GM21526 (cell line): ENCODE data around the gene APBB1IP.

ENCODE experiments used
- ATAC-seq: cut with Tn5 transposase; IDR thresholded peaks from one replicate; pipeline ENCODE4 v1.9.1; 2021; ENCODE audit warnings: moderate library complexity; ENCODE audit not compliant: unreplicated experiment, low FRiP score

APBB1IP gene

DNA sequence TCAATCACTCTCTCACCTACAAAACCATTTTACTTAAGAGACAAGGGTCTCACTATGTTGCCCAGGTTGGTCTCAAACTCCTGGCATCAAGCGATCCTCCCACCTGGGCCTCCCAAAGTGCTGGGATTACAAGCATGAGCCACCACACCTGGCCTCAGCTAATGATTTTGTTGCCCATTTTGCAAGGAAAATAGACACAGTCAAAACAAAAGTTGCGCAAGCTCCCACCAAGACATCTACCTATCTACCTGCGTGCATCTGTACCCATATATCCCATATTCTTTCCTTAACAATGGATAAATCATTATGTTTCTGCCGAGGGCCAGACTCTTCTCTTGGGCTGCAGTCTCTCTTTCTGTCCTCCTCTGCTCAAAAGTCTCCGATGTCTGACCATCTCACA lies 67.3 kb downstream of the APBB1IP start:
- ATAC-seq = no peak

DNA sequence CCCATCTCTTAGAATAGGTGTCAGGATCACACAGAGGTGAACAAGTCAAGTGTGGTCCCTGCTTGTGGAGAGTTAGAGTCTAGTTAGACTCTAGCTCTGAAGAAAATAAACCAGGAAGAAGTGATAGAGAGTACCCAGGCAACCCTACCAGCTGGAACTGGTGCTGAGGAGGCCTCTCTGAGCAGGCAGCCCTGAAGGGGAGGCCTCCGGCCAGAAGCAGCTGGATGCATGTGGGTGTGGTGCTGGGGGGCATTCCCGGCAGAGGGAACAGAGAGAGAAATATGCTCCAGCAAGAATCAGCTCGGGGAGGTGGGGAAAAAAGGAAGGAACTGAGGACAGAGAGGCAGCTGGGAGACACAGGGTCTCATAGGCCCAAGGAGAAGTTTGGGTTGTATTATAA lies 68.6 kb downstream of the APBB1IP start:
- ATAC-seq = no peak

DNA sequence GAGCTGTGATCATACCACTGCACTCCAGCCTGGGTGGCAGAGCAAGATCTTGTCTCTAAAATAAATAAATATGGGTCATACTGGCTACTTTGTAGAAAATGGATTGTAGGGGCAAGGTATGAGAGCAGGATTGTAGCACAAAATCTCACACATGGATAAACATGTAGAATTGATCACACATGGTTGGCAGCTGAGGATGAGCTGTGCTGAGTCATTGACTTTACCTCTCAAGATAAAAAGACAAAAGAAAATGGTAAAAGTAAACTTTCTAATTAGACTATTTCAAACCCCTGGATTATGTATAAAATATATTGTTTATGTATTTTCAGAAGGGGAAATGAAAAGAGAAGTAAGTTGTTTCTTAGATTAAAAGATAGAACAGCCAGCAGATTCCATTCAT lies 69.3 kb downstream of the APBB1IP start:
- no peak for ATAC-seq

DNA sequence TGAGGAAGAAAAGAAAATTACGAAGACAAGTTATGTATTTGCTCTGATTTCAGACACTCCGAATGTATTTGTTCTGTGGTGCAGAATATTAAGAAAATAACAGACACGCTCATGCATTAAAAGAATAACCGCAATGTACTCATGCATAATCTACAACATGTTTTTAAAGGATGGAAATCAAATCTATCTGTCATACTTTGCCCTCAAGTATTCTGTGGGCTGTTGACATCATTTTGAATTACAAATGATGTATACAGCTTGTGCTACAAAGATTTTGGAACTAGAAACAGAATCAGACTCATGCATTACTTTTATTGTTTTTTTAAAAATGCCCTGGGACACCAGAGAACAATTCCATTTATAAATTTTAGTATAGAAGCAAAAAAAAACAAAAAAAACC lies 69.9 kb downstream of the APBB1IP start:
- ATAC-seq = no peak

DNA sequence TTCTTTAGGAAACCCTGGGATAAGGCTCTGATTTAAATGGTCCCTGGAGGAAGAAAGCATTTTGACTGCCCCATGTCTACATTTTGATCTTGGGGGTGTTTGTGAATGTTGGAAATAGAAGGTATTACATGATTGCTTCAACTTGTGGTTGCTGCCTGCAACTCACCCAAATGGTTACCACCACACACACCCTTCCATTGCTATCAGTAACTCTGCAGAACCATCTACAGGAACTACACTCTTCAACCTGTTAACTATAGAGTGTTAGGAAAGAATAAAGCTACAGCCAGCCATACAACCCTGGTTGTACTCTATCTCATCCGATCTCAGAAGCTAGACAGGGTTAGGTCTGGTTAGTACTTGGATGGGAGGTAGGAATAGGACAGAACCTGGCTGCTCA lies 71.2 kb downstream of the APBB1IP start:
- ATAC-seq = no peak

DNA sequence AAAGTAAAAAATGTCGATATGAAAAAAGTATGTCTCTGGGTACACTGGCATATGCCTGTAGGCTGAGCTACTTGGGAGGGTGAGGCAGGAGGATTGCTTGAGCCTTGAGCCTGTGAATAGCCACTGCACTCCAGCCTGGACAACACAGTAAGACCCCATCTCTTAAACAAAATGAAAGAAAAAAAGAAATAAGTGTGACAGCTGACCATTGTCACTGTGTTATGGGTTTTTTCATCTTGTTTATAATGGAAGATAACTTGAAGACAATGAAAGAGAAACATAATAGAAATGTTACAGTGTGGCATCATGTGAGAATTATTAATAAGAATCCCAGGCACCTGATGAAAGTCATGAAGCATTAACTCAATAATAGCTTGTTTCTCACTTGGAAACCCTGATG lies 75.0 kb downstream of the APBB1IP start:
- ATAC-seq = no peak

DNA sequence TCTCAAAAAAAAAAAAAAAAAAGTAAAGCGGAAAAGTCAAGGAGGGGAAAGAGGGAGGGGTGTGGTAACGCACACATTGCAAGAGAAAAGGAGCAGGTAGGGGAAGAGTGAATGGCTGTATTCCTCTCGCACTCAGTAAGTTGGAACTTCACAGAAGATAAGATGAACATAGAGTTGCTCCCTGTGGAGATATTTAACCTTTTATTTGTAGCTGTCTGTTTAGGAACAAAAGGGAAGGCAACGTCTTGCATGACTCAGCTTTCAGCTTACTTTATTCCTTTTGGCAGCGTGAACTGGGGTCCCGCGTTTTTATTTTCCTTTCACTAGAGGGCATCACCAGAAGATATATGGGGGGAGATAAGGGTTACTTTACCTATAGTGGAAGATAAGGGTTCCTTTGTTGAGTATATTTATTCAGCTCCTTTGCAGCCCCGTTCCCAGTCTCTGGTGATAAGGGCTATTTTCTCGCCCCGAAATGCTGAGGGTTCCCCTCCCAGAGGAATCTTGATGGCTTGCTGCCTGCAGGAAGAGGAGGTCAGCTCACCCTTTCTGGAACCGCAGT lies 78.5 kb downstream of the APBB1IP start:
- no peak for ATAC-seq

DNA sequence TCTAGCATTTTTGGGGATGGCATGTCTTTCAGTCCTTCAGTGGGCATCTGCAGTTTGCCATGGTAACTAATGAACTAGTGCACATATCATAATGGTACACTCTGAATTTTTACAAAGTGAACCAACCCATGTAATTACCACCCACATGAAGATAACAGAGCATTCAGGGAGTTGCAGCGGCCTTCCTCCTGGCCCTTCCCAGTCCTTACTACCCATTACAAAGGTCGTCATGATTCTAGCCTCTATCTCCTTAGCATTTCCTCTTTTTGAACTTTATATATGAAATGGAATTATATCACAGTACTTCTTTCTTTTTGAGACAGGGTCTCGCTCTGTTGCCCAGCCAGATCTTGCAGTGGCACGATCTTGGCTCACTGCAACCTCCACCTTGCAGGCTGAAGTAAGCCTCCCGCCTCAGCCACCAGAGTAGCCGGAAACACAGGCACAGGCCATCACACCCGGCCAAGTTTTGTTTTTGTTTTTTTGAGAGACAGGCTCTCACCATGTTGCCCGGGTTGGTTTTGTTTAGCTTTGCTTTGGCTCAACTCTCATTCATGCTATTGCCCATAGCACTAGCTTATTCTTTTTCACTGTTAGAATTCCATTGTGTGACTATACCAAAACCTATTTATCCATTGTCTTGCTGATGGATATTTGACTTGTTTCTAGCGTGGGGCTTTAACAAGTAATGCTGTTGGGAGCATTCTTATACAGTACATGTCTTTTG lies 79.2 kb downstream of the APBB1IP start:
- no peak for ATAC-seq

DNA sequence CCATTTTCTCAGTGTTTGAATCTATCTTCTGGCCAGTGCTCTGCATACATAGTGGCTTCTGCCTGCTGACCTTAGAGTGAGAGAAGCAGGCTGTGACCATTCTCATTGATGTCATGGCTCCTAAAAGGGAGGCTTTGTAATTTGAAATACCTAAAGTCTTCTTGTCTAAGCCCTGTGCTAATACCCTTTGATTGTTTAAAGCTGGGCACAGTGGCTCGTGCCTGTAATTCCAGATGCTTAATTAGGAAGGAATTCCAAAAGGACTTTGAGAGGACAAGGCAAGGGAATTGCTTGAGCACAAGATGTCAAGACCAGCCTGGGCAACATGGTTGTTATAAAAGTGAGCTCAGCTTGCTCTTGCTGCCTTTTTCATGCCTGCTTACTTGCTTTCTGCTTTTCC lies 81.7 kb downstream of the APBB1IP start:
- ATAC-seq = no peak

DNA sequence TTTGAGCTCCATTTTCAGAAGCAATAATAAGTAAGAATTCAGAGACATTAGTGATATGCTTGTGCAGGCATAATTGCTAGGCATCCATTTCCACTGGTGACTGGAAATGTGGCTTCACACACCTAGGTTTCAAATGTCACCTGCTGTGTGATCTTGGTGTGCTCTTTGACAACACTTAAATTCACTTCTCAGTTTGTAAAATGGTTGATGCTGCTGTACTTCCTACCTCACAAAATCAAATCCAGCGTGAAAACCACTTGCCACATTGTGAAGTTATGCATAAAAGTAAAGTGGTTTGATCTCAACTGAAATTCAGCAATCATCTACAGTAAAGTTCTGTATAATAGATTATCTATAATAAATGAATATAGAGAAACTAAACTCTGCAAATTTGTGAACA lies 82.4 kb downstream of the APBB1IP start:
- no peak for ATAC-seq

DNA sequence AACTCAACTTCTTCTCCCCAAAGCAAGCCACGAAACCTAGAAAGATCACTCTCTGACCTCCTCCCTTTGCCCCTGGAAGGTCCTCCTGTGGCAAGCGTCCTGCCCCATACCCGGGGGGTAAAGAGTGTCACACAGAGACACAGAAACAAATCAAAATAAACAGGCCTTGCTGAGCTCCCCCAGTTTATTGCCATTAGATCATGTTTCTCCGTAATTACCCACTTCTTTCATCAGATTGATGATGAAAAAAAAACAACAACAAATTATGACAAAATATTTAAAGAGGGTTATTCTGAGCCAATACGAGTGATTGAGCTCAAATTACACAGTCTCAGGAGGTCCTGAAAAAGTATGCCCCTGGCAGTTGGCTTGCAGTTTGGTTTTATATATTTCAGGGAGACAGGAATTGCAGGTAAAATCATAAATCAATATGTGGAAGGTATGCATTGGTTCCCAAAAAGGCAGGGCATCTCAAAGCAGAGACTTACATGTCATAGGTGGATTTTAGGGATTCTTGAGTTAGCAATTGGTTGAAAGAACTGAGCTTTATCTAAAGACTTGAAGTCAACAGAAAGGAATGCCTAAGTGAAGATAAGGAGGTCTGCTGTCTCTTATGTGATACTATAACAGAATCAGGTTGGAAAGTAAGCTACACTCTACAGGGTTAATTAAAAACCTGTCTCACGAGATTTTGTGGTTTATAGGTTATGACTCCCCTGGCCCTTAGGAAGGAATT lies 86.2 kb downstream of the APBB1IP start:
- ATAC-seq = no peak

DNA sequence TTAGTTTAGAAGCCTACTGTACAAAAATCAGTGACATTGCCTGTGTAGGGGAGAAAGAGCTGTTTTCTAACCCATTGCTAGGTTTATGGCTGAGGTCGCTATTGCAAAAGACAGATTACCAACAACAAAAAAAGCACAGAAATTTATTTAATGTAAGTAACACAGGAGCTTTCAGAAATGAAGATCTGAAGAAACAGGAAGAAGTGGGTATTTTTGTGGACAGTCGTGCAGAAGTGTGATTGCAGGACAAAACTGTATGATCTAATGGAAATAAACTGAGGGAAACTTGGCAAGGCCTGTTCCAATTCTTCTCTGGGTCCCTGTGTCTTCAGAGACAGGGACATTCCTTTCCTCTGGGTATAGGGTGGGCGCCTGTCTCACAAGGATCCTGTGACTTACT lies 87.4 kb downstream of the APBB1IP start:
- ATAC-seq = no peak

DNA sequence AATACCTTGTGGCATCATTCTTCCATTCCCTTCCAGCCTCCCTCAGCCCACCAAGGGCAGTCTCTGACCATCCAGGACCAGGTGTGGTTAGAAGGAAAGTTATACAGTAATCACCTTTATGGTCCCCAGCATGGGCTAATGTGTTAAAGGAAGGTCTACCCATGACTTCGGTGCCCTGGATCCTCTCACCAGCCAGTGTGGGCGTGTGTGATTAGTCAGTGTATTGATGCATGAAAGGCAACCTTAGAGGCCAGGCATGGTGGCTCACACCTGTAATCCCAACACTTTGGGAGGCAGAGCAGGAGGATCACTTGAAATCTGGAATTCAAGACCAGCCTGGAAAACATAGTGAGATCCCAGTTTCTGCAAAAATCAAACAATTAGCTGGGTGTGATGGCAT lies 88.9 kb downstream of the APBB1IP start:
- no peak for ATAC-seq

DNA sequence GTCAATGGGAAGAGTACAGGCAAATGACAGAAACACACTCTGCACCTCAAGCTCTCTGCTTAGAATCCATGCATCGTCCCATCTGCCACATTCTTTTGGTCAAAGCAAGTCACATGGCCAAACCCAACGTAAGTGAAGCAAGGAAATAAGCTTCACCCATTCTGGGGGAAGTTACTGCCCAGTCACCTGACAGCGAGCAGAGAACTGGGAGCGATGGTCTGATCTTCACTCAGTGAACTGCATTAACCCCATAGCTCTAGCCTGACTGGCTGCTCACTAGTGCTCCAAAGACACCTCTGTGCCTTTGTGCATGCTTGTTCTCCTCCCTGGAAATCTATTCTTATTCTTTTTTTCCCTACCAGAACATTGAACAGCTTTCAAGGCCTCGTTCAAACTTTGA lies 89.9 kb downstream of the APBB1IP start:
- ATAC-seq = no peak

DNA sequence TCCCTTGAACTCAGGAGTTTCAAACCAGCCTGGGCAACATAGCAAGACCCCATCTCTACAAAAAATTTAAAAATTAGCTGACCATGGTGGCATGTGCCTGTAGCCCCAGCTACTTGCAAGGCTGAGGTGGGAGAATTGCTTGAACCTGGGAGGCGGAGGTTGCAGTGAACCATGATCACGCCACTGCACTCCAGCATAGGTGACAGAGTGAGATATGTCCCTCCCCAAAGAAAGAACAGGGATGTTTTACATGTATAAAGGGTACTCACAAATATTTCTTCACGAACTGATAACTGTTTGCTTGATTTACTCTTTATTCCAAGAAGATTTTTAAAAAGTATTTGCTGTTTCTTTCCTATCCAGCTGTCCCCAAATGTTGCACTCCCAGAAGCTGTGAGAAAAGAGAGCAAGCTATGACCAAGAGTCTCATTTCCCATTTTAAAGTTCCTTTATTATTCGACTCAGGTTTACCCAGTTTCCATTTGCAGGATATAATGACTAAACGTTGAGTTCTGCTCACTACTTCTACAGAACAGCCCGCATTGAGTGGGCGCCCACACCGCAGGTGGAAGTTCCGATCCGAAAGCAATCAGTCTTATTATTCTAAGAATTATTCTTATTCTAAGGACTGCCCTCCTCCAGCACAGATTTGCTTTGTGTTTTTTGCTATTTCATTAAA lies 90.7 kb downstream of the APBB1IP start:
- ATAC-seq = peak; percentile 67

DNA sequence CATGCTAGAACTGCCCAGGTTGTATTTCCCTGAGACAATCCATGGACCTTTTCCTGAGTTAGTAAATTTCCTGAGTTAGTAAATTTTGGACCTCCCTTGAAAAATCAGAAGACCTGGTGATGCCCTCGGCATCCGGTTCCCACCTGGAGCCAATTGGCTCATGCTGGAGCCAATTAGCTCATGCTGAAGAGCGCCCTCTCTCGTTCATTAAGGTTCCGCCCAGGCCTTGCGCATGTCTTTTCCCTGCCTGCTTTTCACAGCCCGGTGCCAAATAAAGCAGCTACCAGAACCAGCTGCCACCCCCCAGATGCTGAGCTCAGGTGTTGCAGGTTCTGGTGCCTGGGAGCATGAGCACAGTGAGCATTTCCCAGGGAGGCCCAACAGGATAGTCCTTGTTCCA lies 96.2 kb downstream of the APBB1IP start:
- ATAC-seq = no peak

DNA sequence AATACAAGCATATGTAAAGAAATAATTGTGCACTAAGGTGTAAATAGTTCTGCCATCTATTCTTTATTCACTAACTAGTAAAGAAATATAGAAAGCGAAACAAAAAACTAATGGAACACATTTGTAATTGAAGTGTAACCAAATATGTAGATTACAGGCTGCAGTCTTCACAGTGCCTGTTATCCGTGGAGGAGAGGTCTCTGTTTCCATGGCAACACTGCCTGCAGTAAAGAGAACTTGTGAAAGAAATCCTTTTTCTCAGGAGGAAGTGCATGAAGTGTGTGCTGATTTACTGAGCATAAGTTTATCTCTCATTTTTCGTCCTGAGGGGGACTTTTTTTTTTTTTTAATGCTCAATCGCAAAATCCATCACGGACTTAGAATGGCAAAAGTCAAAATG lies 102.5 kb downstream of the APBB1IP start:
- ATAC-seq = no peak

DNA sequence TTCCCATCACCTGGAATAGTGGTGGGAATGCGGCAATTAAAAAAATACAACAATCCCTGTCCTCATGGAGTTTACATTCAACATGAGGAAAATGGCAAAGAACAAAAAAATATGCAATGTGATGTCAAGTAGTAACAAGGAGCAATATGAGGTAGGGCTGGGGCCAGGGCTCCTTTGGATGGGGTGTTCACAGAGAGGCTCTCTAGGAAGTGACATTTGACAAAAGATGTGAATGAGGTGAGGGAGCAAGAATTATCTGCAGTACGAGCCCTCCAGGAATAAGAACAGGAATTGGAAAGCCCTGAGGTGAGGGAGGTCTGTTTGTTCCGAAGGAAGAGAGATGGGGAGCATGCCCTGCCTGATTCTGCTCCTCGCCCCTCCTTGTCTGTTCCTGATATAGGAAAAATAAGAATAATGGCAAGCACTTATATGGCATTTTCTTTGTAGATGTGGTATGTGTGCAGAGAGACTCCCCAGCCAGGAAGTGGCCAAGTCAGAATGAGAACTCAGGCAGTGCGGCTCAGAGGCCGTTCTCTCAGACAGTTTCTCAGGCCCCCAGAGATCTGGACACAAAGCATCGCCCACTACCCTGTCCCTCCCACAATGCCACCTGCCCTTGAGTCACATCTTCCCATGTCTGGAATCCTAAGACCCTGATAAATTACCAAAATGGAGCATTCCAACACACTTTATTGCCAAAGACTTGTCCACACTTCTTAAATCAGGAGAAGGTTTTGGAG lies 105.6 kb downstream of the APBB1IP start:
- ATAC-seq = peak; percentile 84

DNA sequence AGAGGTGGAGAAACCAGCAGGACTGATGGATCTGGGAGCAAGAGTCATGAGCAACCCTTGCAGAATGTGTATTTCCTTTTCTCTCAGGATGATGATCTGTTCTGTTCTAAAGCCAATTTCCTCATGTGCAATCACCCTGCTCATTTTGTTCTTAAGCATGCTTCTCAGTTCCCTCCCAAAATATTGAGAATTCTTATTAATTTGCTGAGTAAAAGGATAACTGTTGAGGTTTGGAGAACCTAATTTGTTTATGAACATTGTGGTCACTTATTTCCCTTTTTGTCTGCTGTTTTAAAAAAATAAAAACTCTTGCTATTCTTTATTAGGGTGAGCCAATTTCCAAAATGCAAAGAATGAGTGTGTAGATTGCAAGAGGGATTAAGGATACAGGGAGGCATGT lies 106.8 kb downstream of the APBB1IP start:
- no peak for ATAC-seq

DNA sequence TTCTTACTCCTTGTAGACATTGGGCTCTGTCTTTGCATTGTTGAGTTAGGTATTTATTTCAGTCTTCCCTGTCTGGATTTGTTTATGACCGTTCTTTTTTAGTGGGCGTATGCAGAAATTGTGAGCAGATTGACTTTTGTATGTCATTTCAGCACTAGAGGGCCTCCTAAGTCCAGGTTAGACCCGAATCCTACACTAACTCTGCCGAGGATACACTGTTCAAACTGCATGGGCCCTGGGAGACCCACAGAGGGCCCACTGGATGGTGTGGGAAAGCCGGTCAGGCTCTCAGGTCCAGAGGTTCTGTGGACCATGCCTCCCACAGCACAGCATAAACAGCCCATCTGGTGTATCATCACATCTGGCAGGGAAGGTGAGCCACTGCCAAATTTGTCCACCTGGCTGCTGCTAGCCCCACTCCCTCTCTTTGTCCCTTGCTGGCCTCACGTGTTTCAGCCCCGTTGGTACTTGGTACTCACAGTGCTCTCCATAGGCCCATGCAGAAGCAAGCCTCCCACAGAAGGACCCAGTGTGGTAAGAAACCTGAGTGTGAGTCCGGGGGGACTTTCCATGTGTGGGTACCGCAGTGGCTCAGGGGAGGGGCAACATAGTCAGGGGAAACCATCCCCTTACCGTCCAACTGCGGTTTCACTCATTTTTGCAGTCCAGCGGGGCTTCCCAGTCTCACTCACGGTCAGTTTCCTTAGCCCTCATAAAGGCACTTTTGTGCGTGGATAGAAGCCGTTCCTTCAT lies 112.8 kb downstream of the APBB1IP start:
- ATAC-seq = no peak
